Mesenchymal stem cell (in vitro differentiated cells and primary cell): ENCODE results near the gene GRM7.
A peak's percentile ranks its signal among the peaks of the same experiment; 100 is the strongest.

Experiments
- DNase-seq: peaks from one replicate; pipeline ENCODE4 v3.0.0-alpha.2; 2013
- H2AFZ ChIP-seq: one replicate; pipeline ENCODE4 v1.6.1; 2013; ENCODE audit warnings: low read depth, mild to moderate bottlenecking, control low read depth, inconsistent platforms, low read length, moderate library complexity
- H2AK5ac ChIP-seq: 2 replicates; pipeline ENCODE4 v1.6.1; 2013; ENCODE audit warnings: low read length, moderate library complexity, mild to moderate bottlenecking, inconsistent platforms; ENCODE audit not compliant: severe bottlenecking
- H2BK120ac ChIP-seq: one replicate; pipeline ENCODE4 v1.6.1; 2013; ENCODE audit warnings: low read depth, mild to moderate bottlenecking, inconsistent platforms, low read length, moderate library complexity
- H2BK12ac ChIP-seq, 2 experiments: one replicate each; pipeline ENCODE4 v1.6.1; 2013; ENCODE audit warnings: inconsistent platforms in 2 of 2, low read length in 2 of 2, mild to moderate bottlenecking in 2 of 2, moderate library complexity in 2 of 2, control low read depth in 1 of 2
- H2BK15ac ChIP-seq: one replicate; pipeline ENCODE4 v1.6.1; 2013; ENCODE audit warnings: mild to moderate bottlenecking, low read depth, inconsistent platforms; ENCODE audit not compliant: poor library complexity, severe bottlenecking
- H2BK5ac ChIP-seq: 2 replicates; pipeline ENCODE4 v1.6.1; 2013; ENCODE audit warnings: low read depth, mild to moderate bottlenecking, low read length, control low read depth, inconsistent platforms; ENCODE audit not compliant: poor library complexity, severe bottlenecking
- H3K14ac ChIP-seq, 2 experiments: one replicate each; pipeline ENCODE4 v1.6.1; 2013; ENCODE audit warnings: inconsistent platforms in 2 of 2, low read length in 2 of 2, control low read depth in 1 of 2, mild to moderate bottlenecking in 1 of 2, moderate library complexity in 1 of 2
- H3K18ac ChIP-seq, 2 experiments: one replicate each; pipeline ENCODE4 v1.6.1; 2013; ENCODE audit warnings: inconsistent platforms in 2 of 2, low read length in 2 of 2, control low read depth in 1 of 2, low read depth in 1 of 2, mild to moderate bottlenecking in 1 of 2
- H3K23ac ChIP-seq, 2 experiments: one replicate each; pipeline ENCODE4 v1.6.1; 2013; ENCODE audit warnings: inconsistent platforms in 2 of 2, low read length in 2 of 2, mild to moderate bottlenecking in 2 of 2, moderate library complexity in 2 of 2, control low read depth in 1 of 2
- H3K27ac ChIP-seq: 2 replicates; pipeline ENCODE4 v1.5.1; 2013; ENCODE audit warnings: mild to moderate bottlenecking, moderate library complexity, low read length, control low read depth, inconsistent platforms; ENCODE audit not compliant: poor library complexity, severe bottlenecking
- H3K27me3 ChIP-seq, 2 experiments: 2 replicates each; pipeline versions ENCODE4 v1.6.1 to v1.7.0; 2013; ENCODE audit warnings: low read length in 2 of 2, mild to moderate bottlenecking in 2 of 2, moderate library complexity in 2 of 2, control low read depth in 1 of 2, inconsistent platforms in 1 of 2; ENCODE audit not compliant: control insufficient read depth in 1 of 2, insufficient read depth in 1 of 2
- H3K36me3 ChIP-seq, 2 experiments: 2 replicates each; pipeline versions ENCODE4 v1.6.1 to v1.7.0; 2013; ENCODE audit warnings: low read length in 2 of 2, control low read depth in 1 of 2, inconsistent platforms in 1 of 2, low read depth in 1 of 2, mild to moderate bottlenecking in 1 of 2; ENCODE audit not compliant: insufficient read depth in 2 of 2, control insufficient read depth in 1 of 2
- H3K4ac ChIP-seq, 2 experiments: one replicate each; pipeline ENCODE4 v1.6.1; 2013; ENCODE audit warnings: inconsistent platforms in 2 of 2, low read length in 2 of 2, mild to moderate bottlenecking in 2 of 2, moderate library complexity in 2 of 2, control low read depth in 1 of 2, low read depth in 1 of 2
- H3K4me1 ChIP-seq: 2 replicates; pipeline ENCODE4 v1.6.1; 2013; ENCODE audit warnings: low read depth, low read length, control low read depth; ENCODE audit not compliant: control insufficient read depth, insufficient read depth
- H3K4me2 ChIP-seq: 2 replicates; pipeline ENCODE4 v1.6.1; 2013; ENCODE audit warnings: low read length, mild to moderate bottlenecking, inconsistent platforms; ENCODE audit not compliant: poor library complexity, severe bottlenecking
- H3K4me3 ChIP-seq, 2 experiments: 2 replicates each; pipeline versions ENCODE4 v1.5.1 to v1.7.0; 2013; ENCODE audit warnings: low read length in 2 of 2, mild to moderate bottlenecking in 2 of 2, control low read depth in 1 of 2, low read depth in 1 of 2; ENCODE audit not compliant: insufficient read depth in 1 of 2
- H3K79me1 ChIP-seq: replicated peaks from 2 replicates; pipeline ENCODE4 v1.6.1; 2013; ENCODE audit warnings: mild to moderate bottlenecking, control low read depth, low read length, inconsistent platforms; ENCODE audit not compliant: poor library complexity, severe bottlenecking
- H3K9ac ChIP-seq: 2 replicates; pipeline ENCODE4 v1.7.0; 2013; ENCODE audit warnings: mild to moderate bottlenecking, low read length, moderate library complexity
- H3K9me3 ChIP-seq: 2 replicates; pipeline ENCODE4 v1.7.0; 2013; ENCODE audit warnings: mild to moderate bottlenecking, low read length; ENCODE audit not compliant: control insufficient read depth
- H4K8ac ChIP-seq: one replicate; pipeline ENCODE4 v1.6.1; 2013; ENCODE audit warnings: inconsistent platforms, mild to moderate bottlenecking, low read length, moderate library complexity
- H4K91ac ChIP-seq: one replicate; pipeline ENCODE4 v1.6.1; 2013; ENCODE audit warnings: mild to moderate bottlenecking, low read length, inconsistent platforms
- WGBS: methylation state at CpG from one replicate; pipeline ENCODE4 v1.1.7; 2013; ENCODE audit warnings: mixed read lengths; 5-methylcytosine and 5-hydroxymethylcytosine counted together

GRM7 gene

DNA sequence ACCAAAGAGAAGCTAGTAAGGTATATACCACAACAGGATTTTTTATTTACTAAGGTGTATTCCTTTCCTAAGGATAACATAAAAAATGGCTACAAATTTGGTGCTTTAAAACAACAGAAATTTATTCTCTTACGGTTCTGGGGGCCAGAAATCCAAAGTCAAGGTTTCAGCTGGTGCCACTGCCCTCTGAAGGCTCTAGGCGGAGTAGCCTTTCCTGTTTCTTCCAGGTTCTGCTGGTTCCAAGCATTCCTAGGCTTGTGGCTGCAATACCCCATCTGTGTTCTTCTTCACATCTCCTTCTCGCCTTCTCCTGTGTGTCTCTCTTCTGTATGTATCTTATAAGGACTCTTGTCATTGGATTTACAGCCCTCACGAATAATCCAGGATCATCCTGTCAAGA lies 549.9 kb downstream of the GRM7 start:
- Histone ChIP-seq H3K9ac (no peak overlapping the region), H3K79me1 (no peaks in the 10 kb centered on the region), H3K4ac (no peak overlapping the region), H3K36me3 (no peaks in the 10 kb centered on the region), H4K91ac (no peak overlapping the region), H3K14ac (no peak overlapping the region), H3K27me3 (no peaks in the 10 kb centered on the region), H2AFZ (no peak overlapping the region), H2BK5ac (no peak overlapping the region), H4K8ac (no peak overlapping the region), H3K4me3 (no peak overlapping the region), H3K18ac (no peak overlapping the region), H2AK5ac (no peak overlapping the region), H2BK120ac (no peak overlapping the region), H3K4me2 (no peak overlapping the region), H3K23ac (no peak overlapping the region), H2BK15ac (no peak overlapping the region), H2BK12ac (no peak overlapping the region), H3K4me1 (no peaks in the 10 kb centered on the region), H3K27ac (no peak overlapping the region), H3K9me3 (peaks cover 13% of the 10 kb centered on the region)
- DNase-seq = no peak
- 97% methylated on average over 2 of the region's 4 CpGs for WGBS

GRCh38 chr3:7421065-7421464 lies 560.1 kb downstream of the GRM7 start:
- H2AFZ ChIP-seq = no peak overlapping the region
- H2BK15ac ChIP-seq = no peak overlapping the region
- no peak overlapping the region for H2BK5ac ChIP-seq
- no peak overlapping the region for H3K9ac ChIP-seq
- H3K27ac ChIP-seq = no peak overlapping the region
- no peak overlapping the region for H3K18ac ChIP-seq
- H4K91ac ChIP-seq = no peak overlapping the region
- H3K14ac ChIP-seq = no peak overlapping the region
- peaks cover 6% of the 10 kb centered on the region for H3K9me3 ChIP-seq
- H2BK12ac ChIP-seq = no peak overlapping the region
- H2AK5ac ChIP-seq = no peak overlapping the region
- H3K79me1 ChIP-seq = no peaks in the 10 kb centered on the region
- no peaks in the 10 kb centered on the region for H3K4me1 ChIP-seq
- no peak overlapping the region for H2BK120ac ChIP-seq
- no CpG with 5 or more reads among the region's 1 CpG for WGBS
- H4K8ac ChIP-seq = no peak overlapping the region
- DNase-seq = no peak
- H3K4me2 ChIP-seq = no peak overlapping the region
- no peak overlapping the region for H3K4ac ChIP-seq
- no peaks in the 10 kb centered on the region for H3K27me3 ChIP-seq
- no peak overlapping the region for H3K4me3 ChIP-seq
- no peaks in the 10 kb centered on the region for H3K36me3 ChIP-seq
- H3K23ac ChIP-seq = no peak overlapping the region

DNA sequence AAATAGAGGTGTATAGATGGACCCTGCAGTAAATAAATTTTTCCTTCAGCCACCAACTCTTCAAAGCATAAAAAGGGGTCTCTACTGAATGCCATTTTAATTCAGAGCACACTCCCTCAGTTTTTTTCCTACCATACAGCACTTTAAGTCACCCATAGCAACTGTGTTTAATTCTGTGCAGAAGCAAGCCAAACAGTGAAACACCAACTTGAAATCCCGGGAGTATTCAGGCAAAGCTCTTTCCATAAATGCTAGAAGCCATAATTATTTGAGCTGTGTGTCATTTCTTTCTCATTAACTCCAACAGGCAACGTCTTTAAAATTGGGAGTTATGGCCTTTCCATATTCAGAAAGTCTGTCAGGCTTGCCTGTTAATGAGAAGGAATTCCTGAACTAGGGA lies 562.1 kb downstream of the GRM7 start:
- Histone ChIP-seq H3K23ac (no peak overlapping the region), H2BK12ac (no peak overlapping the region), H3K4me1 (no peaks in the 10 kb centered on the region), H2AFZ (no peak overlapping the region), H2BK15ac (no peak overlapping the region), H3K36me3 (no peaks in the 10 kb centered on the region), H2AK5ac (no peak overlapping the region), H3K9ac (no peak overlapping the region), H3K18ac (no peak overlapping the region), H3K27me3 (no peaks in the 10 kb centered on the region), H3K4me2 (no peak overlapping the region), H3K4me3 (no peak overlapping the region), H4K8ac (no peak overlapping the region), H2BK5ac (no peak overlapping the region), H4K91ac (no peak overlapping the region), H3K27ac (no peak overlapping the region), H3K9me3 (peaks cover 5% of the 10 kb centered on the region), H2BK120ac (no peak overlapping the region), H3K79me1 (no peaks in the 10 kb centered on the region), H3K4ac (no peak overlapping the region), H3K14ac (no peak overlapping the region)
- 100% methylated on average over 1 of the region's 2 CpGs for WGBS
- DNase-seq = peak; percentile 8

DNA sequence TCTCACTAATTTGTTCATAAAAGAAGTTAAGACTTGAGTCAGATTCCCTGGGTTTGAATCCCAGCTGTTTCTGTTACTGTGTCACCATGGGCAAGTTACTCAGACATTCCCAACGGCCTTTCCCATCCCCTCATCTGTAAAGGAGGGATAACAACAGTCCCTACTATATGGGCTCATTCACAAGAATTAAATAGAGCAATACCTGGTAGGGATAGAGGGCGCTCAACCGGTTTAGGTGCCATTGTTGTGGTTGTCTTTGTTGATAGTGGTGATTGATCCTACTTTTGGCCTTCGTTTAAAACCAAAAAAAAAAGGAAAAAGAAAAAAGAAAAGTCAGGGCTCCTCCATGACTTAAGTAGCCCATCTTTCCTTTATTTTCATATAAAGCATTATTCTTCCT lies 563.1 kb downstream of the GRM7 start:
- no peak overlapping the region for H3K4ac ChIP-seq
- no peak overlapping the region for H2BK120ac ChIP-seq
- no peak overlapping the region for H3K27ac ChIP-seq
- no peaks in the 10 kb centered on the region for H3K36me3 ChIP-seq
- no peak overlapping the region for H3K23ac ChIP-seq
- no peaks in the 10 kb centered on the region for H3K27me3 ChIP-seq
- H2AFZ ChIP-seq = no peak overlapping the region
- WGBS = 64% methylated on average over 3 of the region's 4 CpGs
- no peaks in the 10 kb centered on the region for H3K79me1 ChIP-seq
- no peak overlapping the region for H3K9ac ChIP-seq
- no peak overlapping the region for H2BK12ac ChIP-seq
- H4K91ac ChIP-seq = no peak overlapping the region
- H3K4me3 ChIP-seq = no peak overlapping the region
- H4K8ac ChIP-seq = no peak overlapping the region
- H3K14ac ChIP-seq = no peak overlapping the region
- H3K9me3 ChIP-seq = peaks cover 12% of the 10 kb centered on the region
- H2BK5ac ChIP-seq = no peak overlapping the region
- no peak overlapping the region for H3K4me2 ChIP-seq
- no peaks in the 10 kb centered on the region for H3K4me1 ChIP-seq
- peak overlapping the region in 1 of 2 experiments; percentile 22 for H3K18ac ChIP-seq
- no peak overlapping the region for H2AK5ac ChIP-seq
- H2BK15ac ChIP-seq = no peak overlapping the region
- no peak for DNase-seq
